Aorta (tissue), 5 donors: ENCODE data around the gene KIF5C. TPM values are rescaled to one million over a fixed set of nuclear protein-coding genes. Genes with fewer than 3 reads are reported as not detected.
A peak's percentile ranks its signal among the peaks of the same experiment; 100 is the strongest.

ENCODE experiments used
- ATAC-seq: fragments of 200-7000 bp; cut with Tn5 transposase; one replicate; pipeline ENCODE4 v1.9.1; 2022; ENCODE audit warnings: moderate library complexity; ENCODE audit not compliant: low FRiP score
- DNase-seq, 2 donors: peaks; one replicate each; pipeline ENCODE4 v3.0.0-alpha.2; 2020
- H3K27ac ChIP-seq, 2 donors: one replicate each; pipeline ENCODE4 v1.5.1; 2013; ENCODE audit warnings: low read length in 2 of 2, mild to moderate bottlenecking in 2 of 2, moderate library complexity in 2 of 2, control low read depth in 1 of 2, inconsistent platforms in 1 of 2, low read depth in 1 of 2
- H3K27me3 ChIP-seq, 2 donors: one replicate each; pipeline ENCODE4 v1.6.1; 2013; ENCODE audit warnings: control low read depth in 1 of 2, low read length in 1 of 2, mild to moderate bottlenecking in 1 of 2, moderate library complexity in 1 of 2; ENCODE audit not compliant: insufficient read depth in 2 of 2, control insufficient read depth in 1 of 2
- H3K36me3 ChIP-seq, 2 donors: one replicate each; pipeline ENCODE4 v1.6.1; 2013; ENCODE audit warnings: control low read depth in 1 of 2, low read length in 1 of 2, mild to moderate bottlenecking in 1 of 2; ENCODE audit not compliant: insufficient read depth in 2 of 2, control insufficient read depth in 1 of 2
- H3K4me1 ChIP-seq, 2 donors: one replicate each; pipeline ENCODE4 v1.6.1; 2013; ENCODE audit warnings: low read length in 2 of 2, control low read depth in 1 of 2, mild to moderate bottlenecking in 1 of 2, moderate library complexity in 1 of 2; ENCODE audit not compliant: insufficient read depth in 2 of 2, control insufficient read depth in 1 of 2
- H3K4me3 ChIP-seq, 2 donors: one replicate each; pipeline ENCODE4 v1.5.1; 2013; ENCODE audit warnings: low read length in 2 of 2, control low read depth in 1 of 2, mild to moderate bottlenecking in 1 of 2
- H3K9me3 ChIP-seq: one replicate; pipeline ENCODE4 v1.6.1; 2013; ENCODE audit warnings: mild to moderate bottlenecking, low read length; ENCODE audit not compliant: control insufficient read depth
- WGBS, 2 donors: extraction: QIAGEN DNeasy Blood & Tissue Kit; methylation state at CpG; one replicate each; pipeline ENCODE4 v1.1.7; 2013; 5-methylcytosine and 5-hydroxymethylcytosine counted together
- intact Hi-C, 2 donors: fragments of 100-400 bp; cut with DNase I; formaldehyde crosslinking; loops; one replicate each; pipeline versions ENCODE4 v1.14.2 to v1.15.0; 2022
- polyA plus RNA-seq, 2 donors: library from polyadenylated mRNA; stranded (reverse); fragments of 200-250 nt; gene quantifications; one replicate each; pipeline ENCODE4 v1.2.3, GENCODE V29; 2013
- total RNA-seq, 2 donors: library from RNA; stranded (reverse); fragmentation: NEBNext Ultra II Directional; extraction: Animal tissue kit (Norgen Biotek cat#: 25700); gene quantifications; one replicate each; pipeline ENCODE4 v1.2.1, GENCODE V29; 2021
- donor health status: healthy with polysubstance abuse.
- donor health status: Bipolar disorder and iron deficiency.
- donor health status: DM: no; HTN: no; CAD: no.
- donor health status: DM: no; HTN: no; CAD: no.
- donor health status: DM: yes; HTN: yes; CAD: no.

The KIF5C gene
- total and polyA plus RNA-seq, 4 donors = 1.5 to 3.4 (median 1.9) TPM

DNA sequence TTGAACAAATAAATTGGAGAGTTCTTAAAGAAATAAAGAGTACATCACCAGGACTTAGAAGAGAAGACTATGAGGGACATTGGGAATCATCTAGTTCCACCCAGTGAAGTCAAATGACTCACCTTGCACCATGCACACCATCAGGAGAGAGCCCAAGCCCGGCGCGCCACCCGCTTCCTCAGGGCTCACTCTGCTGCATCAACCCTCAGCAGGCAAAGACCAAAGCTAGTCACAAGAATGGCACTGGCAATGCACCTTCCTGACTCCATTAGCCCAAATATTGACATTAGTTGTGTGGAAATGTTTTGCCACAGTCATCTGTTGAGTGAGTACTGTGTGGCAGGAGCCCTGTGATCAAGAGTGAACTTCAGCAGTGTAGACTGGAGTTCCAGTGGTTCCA, 156.4 kb downstream of the KIF5C start:
- DNase-seq = no peak
- ATAC-seq = no peak

DNA sequence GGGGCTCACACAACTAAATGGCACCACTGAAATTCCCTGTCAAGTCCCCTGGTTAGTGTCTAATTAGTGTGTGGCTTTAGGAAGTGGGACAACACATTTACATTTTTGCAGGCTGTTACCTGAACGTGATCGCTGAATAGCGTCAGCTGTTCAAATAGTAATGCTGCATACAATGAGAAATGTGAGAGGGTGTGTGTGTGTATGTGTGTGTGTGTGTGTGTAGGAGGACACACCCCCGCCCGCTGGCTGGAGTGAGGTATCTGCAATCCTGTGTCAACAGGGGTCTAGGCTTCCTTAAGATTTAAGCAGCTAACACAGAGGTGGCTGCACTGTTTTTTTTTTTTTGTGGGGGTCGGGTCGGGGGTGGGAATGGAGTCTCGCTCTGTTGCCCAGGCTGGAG, 158.7 kb downstream of the KIF5C start:
- intact Hi-C loops = loop anchor here in 1 of 2 donors (10.0 kb wide), 1 partner anchor 1551 kb away; no protein-coding TSS in a partner anchor
- no peak for DNase-seq
- H3K4me3 ChIP-seq = no peak overlapping the region
- WGBS, 2 donors = 75% methylated on average over 8 of the region's 8 CpGs
- H3K36me3 ChIP-seq = no peaks in the 10 kb centered on the region
- ATAC-seq = no peak
- H3K27ac ChIP-seq = no peak overlapping the region
- H3K4me1 ChIP-seq = no peaks in the 10 kb centered on the region
- no peaks in the 10 kb centered on the region for H3K27me3 ChIP-seq
- H3K9me3 ChIP-seq = no peaks in the 10 kb centered on the region

More for the DNA sequence above, 156.4 kb downstream of the KIF5C start:
- Histone ChIP-seq H3K9me3 (no peaks in the 10 kb centered on the region), H3K27ac (no peak overlapping the region), H3K4me1 (no peaks in the 10 kb centered on the region), H3K27me3 (peaks cover 0 to 1% of the 10 kb centered on the region in 2 donors), H3K4me3 (no peak overlapping the region), H3K36me3 (no peaks in the 10 kb centered on the region)
- intact Hi-C loops = loop anchor here in 1 of 2 donors (10.0 kb wide), 1 partner anchor 1553 kb away; no protein-coding TSS in a partner anchor
- WGBS, 2 donors = 95 to 96% methylated on average over 4 of the region's 4 CpGs

DNA sequence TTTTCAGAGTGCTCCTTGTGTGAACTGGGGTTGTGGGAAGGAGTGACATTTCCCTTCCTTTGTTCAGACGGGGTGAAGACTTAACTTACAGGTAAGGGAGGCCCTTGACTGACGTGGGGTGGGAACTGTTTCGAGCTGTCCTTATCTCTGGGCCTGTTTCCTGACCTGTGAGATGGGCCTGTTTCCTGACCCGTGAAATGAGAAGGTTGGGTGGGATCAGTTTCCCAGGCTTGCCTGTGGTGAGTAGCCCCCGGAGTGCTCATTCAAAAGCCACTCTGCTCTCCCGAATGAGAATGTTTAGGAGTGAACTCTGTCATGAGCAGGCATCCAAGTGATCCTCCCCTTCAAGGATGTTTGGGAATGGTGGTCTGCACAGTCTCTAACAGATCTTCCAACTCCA, 159.4 kb downstream of the KIF5C start:
- no peaks in the 10 kb centered on the region for H3K9me3 ChIP-seq
- WGBS, 2 donors = 76 to 80% methylated on average over 6 of the region's 6 CpGs
- H3K4me3 ChIP-seq = no peak overlapping the region
- no peak for DNase-seq
- no peak for ATAC-seq
- H3K27me3 ChIP-seq = no peaks in the 10 kb centered on the region
- intact Hi-C loops = loop anchor here in 1 of 2 donors (10.0 kb wide), 1 partner anchor 1550 kb away; no protein-coding TSS in a partner anchor
- no peaks in the 10 kb centered on the region for H3K36me3 ChIP-seq
- no peak overlapping the region for H3K27ac ChIP-seq
- H3K4me1 ChIP-seq = no peaks in the 10 kb centered on the region

DNA sequence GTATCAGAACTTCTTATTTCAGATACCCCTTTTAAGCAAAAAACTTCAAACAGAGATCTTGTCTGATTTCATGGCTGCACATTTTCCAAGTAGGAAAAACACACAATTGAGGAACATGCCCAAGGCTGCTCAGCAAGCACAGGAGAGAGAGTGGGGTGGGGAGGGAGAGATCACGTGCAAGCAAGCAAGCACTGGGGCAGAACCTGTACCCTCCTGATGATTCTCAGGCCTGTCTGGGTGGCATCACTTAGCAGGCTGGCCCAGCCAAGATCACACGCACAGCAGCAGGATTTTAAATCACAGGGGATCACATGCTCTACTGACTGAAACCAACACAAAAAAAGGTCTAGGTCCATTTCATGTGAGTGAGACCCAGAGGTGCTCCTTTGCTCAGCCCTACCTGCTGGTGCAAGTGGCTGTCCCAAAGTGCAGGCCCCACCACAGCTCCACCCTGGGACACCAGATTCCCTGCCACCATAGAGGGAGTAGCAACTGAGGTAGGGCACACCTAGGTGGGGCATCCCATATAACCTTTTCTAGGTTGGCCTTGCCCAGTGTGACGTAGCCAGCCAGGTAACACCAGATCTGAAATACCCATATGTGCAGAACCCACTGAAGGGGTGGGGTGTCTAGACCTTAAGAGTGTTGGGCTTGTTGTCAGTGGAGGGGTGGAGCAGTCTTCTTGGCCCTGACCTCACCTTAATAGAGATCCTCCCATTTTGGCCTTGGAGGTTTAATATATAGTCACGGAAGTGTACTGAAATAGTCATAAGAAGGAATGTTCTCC, 161.7 kb downstream of the KIF5C start:
- intact Hi-C loops = loop anchor here in 1 of 2 donors (10.0 kb wide), 1 partner anchor 1548 kb away; no protein-coding TSS in a partner anchor
- WGBS, 2 donors = 94 to 97% methylated on average over 4 of the region's 4 CpGs
- Histone ChIP-seq H3K36me3 (no peaks in the 10 kb centered on the region), H3K9me3 (peaks cover 1% of the 10 kb centered on the region), H3K4me3 (no peak overlapping the region), H3K27ac (no peak overlapping the region), H3K27me3 (peaks cover 0 to 2% of the 10 kb centered on the region in 2 donors), H3K4me1 (no peaks in the 10 kb centered on the region)
- DNase-seq (no peak), ATAC-seq (no peak)

DNA sequence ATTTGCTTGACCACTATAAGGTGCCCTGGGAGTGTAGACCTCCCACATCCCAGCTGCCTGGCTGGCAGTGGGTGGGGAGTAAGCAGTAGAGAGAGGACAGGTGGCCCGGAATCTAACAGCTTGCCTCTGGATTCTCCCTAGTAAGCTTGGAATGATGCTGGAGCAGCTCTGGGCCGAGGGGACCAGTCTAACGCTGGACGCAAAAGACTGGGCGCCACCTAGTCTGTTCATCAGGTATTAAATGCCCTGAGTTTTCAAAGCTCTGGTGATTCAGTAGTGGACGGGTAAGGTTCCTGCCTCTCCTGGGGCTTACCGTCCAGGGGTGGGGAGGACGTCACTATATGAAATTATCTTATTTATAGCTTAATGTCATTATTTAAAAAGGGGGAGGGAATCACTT, 162.8 kb downstream of the KIF5C start:
- H3K4me3 ChIP-seq = no peak overlapping the region
- no peaks in the 10 kb centered on the region for H3K36me3 ChIP-seq
- no peaks in the 10 kb centered on the region for H3K4me1 ChIP-seq
- intact Hi-C loops = loop anchor here in 1 of 2 donors (10.0 kb wide), 1 partner anchor 1547 kb away; no protein-coding TSS in a partner anchor
- H3K27me3 ChIP-seq = peaks cover 0 to 2% of the 10 kb centered on the region in 2 donors
- DNase-seq (no peak), ATAC-seq (no peak)
- H3K27ac ChIP-seq = no peak overlapping the region
- 68 to 71% methylated on average over 8 of the region's 8 CpGs for WGBS, 2 donors
- peaks cover 1% of the 10 kb centered on the region for H3K9me3 ChIP-seq

GRCh38 chr2:149038442-149039212, 163.6 kb downstream of the KIF5C start, which contains the start of gene LYPD6B:
LYPD6B (plus strand) TSS chr2:149038699; CDS start chr2:149130949, 92,250 bp downstream.
- Histone ChIP-seq H3K27ac (no peak within 1 kb of the TSS), H3K4me1 (no peaks in the 10 kb centered on the region), H3K9me3 (peaks cover 1% of the 10 kb centered on the region), H3K4me3 (peak within 1 kb of the TSS; percentile 18 to 56), H3K27me3 (peaks cover 0 to 2% of the 10 kb centered on the region in 2 donors), H3K36me3 (no peaks in the 10 kb centered on the region)
- 1 to 2% methylated on average over 47 to 85 of the region's 85 CpGs for WGBS, 2 donors
- DNase-seq (no peak), ATAC-seq (no peak)
- intact Hi-C loops = loop anchor here in 1 of 2 donors (10.0 kb wide), 1 partner anchor 1546 kb away; no protein-coding TSS in a partner anchor

GRCh38 chr2:149039213-149039724, 164.2 kb downstream of the KIF5C start:
- no peaks in the 10 kb centered on the region for H3K36me3 ChIP-seq
- H3K27ac ChIP-seq = no peak overlapping the region
- 30 to 39% methylated on average over 11 of the region's 11 CpGs for WGBS, 2 donors
- intact Hi-C loops = loop anchor here in 1 of 2 donors (10.0 kb wide), 1 partner anchor 1546 kb away; no protein-coding TSS in a partner anchor
- no peak overlapping the region for H3K4me3 ChIP-seq
- DNase-seq (no peak), ATAC-seq (no peak)
- H3K9me3 ChIP-seq = peaks cover 1% of the 10 kb centered on the region
- peaks cover 0 to 2% of the 10 kb centered on the region in 2 donors for H3K27me3 ChIP-seq
- H3K4me1 ChIP-seq = no peaks in the 10 kb centered on the region

DNA sequence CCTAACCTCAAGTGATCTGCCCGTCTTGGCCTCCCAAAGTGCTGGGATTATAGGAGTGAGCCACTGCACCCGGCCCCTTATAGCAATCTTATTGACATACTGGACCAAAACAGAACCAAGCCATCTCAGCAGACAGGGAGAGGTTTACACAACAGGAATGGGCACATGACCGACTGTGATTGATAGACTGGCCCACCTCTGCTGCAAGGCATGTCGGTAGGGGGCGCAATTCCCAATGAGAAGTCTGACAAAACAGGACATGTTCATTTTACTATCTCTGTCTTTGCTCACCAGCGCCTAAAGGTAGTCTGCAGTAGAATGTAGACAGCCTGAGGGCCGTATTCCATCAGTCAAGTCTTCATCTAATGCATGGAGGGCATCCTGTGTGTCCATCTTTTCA, 165.4 kb downstream of the KIF5C start:
- H3K4me1 ChIP-seq = no peaks in the 10 kb centered on the region
- H3K36me3 ChIP-seq = no peaks in the 10 kb centered on the region
- peaks cover 1% of the 10 kb centered on the region for H3K9me3 ChIP-seq
- intact Hi-C loops = loop anchor here in 1 of 2 donors (10.0 kb wide), 1 partner anchor 494 kb away; no protein-coding TSS in a partner anchor
- H3K27me3 ChIP-seq = peaks cover 0 to 2% of the 10 kb centered on the region in 2 donors
- ATAC-seq (no peak), DNase-seq (no peak)
- H3K4me3 ChIP-seq = no peak overlapping the region
- H3K27ac ChIP-seq = no peak overlapping the region
- WGBS, 2 donors = 69 to 71% methylated on average over 7 of the region's 7 CpGs
